Suprapubic skin (tissue), 4 donors: Measurements from ENCODE around the gene AFAP1L2.

ENCODE experiments used
- CTCF ChIP-seq, 2 donors: fragments of 200-600 bp in 1 of 2; fragments of 450-650 bp in 1 of 2; sonication (generic) in 1 of 2; IDR thresholded peaks; one replicate each; pipeline ENCODE4 v1.5.1; 2016 to 2019; ENCODE audit warnings: antibody characterized with exemption in 2 of 2, mild to moderate bottlenecking in 1 of 2, moderate library complexity in 1 of 2
- EP300 ChIP-seq: sonication (generic); formaldehyde crosslinking; IDR thresholded peaks from one replicate; pipeline ENCODE4 v1.6.1; 2017; ENCODE audit warnings: antibody characterized with exemption
- POLR2A ChIP-seq, 2 donors: fragments of 450-650 bp; IDR thresholded peaks; one replicate each; pipeline ENCODE4 v1.6.1; 2017; ENCODE audit warnings: antibody characterized with exemption in 2 of 2, mild to moderate bottlenecking in 2 of 2, moderate library complexity in 2 of 2
- POLR2AphosphoS5 ChIP-seq, 3 donors: sonication (generic); formaldehyde crosslinking; IDR thresholded peaks; one replicate each; pipeline ENCODE4 v1.6.1; 2017; ENCODE audit warnings: antibody characterized with exemption in 3 of 3

- TF ChIP-seq POLR2A (IDR thresholded peaks at IDR 0.05) (no peak), POLR2AphosphoS5 (IDR thresholded peaks at IDR 0.05) (no peak), CTCF (IDR thresholded peaks at IDR 0.05) (no peak), EP300 (no peak)
These were observed 16.5 kb downstream of the AFAP1L2 start for GRCh38 chr10:114387784-114388183.
